Measurements from ENCODE around the gene NFKBIA. TPM values are rescaled to one million over a fixed set of nuclear protein-coding genes. Genes with fewer than 3 reads are reported as not detected.
"Not testable (repeated sequence)": the region's sequence is repeated elsewhere in the genome, so short reads cannot be mapped to it uniquely, and the experiment has no call there.

Gene NFKBIA
- polyA plus RNA-seq, 4 donors = 49.1 to 128 (median 65.2) TPM

DNA sequence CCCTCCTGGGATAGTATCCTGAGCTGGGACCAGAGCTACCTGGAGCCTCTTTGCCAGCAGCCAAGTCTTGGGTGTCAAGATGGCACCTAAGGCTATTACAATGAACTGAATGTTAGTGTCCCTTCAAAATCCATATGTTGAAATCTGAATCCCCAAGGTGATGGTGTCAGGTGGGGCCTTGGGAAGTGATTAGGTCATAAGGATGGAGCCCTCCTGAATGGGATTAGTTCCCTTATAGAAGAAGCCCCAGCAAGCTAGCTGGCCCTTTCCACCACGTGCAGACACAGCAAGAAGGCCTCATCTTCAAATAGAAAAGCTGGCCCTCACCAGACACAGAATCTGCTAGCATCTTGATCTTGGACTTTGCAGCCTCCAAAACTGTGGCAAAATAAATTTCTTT, 12.4 kb downstream of the NFKBIA start:
- DNase-seq (ENCODE audit: low read depth in 4 of 4, low spot score in 3 of 4) = no peak

DNA sequence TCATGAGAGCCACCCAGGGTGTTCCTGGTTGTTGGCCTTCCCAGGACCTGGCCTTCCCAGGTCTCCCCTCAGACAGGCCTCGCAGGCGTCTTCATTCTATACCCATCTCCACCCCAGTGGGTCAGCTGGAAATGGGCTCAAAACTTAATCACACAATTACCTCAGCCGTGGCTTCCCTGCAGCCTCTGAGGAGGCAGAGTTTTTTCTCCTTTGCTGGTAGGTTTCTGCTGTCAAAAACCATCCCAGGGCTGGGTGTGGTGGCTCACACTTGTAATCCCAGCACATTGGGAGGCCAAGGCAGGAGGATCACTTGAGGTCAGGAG, 13.2 kb downstream of the NFKBIA start:
- DNase-seq (ENCODE audit: low read depth in 4 of 4, low spot score in 3 of 4) = no peak

DNA sequence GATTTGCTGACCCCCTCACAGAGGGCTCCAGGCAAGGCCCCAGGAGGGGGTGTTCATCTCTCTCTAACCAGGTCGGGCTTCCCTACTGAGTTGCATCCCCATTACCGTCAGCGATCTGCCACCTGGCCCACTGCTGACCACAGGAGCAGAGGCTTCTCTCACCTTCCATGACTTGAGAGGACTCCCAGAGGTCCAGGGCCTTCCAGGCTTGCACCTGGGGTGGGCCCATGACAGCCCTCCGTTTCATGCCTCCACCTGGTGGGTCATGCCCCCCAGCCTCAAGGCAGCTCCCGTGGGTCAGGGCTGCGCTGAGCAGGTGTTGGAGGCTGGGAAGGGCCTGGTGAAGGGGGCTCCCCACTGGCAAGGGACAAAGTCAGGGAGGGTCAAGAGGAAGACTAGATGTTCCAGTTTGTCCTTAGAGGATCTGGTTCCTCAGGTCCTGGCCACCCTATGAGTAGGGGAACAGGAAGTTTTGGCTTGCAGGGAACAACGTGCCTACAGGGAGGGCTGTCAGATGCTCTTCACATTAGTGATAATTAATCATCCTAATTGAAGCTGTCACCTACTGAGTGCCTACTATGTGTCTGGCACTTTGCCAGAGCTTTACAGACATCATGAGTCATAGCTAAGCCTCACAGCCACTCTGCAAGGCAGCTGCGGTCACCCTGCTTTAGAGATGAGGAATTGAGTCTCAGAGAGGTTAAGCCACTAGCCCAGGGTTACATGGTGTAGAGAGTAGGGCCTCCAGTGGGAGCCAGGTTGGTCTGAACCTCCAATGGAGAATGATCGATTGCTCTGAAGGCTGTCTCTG, 13.8 kb downstream of the NFKBIA start:
- DNase-seq (ENCODE audit: low read depth in 4 of 4, low spot score in 3 of 4) = no peak

DNA sequence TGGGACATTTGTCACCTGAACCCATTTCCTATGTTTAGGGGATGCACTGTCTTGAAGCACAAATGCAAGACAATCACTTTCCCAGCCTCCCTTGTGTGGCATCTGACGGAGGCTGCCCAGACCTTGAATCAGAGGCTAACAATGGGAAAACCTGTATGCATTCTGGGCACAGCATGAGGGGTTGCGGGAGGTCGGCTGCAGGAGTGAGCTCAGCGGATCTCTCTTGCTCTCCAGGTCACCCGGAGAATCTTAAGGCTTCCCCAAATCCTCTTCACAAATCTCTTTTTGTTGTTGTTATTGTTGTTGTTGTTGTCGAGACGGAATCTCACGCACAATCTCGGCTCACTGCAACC, 15.3 kb downstream of the NFKBIA start:
- DNase-seq (ENCODE audit: low read depth in 4 of 4, low spot score in 3 of 4) = no peak

DNA sequence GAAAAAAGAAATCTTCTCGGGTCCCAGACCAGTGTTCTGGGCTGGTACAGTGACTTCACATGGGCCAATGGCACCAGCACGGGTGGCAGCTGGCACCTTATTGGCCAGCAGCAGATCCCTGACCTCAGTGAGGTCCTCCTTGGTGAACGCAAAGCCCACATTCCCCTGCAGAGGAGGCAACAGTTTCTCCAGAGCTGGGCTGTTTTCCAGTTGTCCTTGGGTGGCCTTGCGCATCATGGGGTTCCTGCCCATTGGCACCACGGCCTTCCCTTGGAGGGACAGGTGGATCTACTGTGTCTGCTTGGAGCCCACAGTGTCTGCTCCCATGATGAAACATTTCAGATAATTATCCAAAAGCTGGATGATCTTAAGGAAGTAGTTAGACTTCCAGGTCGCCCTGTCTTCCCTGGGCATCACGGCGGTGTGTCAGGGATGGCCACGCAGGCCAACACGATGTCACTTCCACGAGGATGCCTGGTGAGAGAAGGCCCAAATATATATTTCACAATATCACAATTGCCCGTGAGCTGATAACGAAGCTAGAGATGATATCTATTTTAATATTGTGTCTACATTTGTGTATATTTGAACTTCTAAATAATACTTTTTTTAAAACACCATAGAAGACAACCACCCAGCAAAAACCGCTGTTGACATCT, 15.8 kb downstream of the NFKBIA start:
- DNase-seq (ENCODE audit: low read depth in 4 of 4, low spot score in 3 of 4) = no peak

DNA sequence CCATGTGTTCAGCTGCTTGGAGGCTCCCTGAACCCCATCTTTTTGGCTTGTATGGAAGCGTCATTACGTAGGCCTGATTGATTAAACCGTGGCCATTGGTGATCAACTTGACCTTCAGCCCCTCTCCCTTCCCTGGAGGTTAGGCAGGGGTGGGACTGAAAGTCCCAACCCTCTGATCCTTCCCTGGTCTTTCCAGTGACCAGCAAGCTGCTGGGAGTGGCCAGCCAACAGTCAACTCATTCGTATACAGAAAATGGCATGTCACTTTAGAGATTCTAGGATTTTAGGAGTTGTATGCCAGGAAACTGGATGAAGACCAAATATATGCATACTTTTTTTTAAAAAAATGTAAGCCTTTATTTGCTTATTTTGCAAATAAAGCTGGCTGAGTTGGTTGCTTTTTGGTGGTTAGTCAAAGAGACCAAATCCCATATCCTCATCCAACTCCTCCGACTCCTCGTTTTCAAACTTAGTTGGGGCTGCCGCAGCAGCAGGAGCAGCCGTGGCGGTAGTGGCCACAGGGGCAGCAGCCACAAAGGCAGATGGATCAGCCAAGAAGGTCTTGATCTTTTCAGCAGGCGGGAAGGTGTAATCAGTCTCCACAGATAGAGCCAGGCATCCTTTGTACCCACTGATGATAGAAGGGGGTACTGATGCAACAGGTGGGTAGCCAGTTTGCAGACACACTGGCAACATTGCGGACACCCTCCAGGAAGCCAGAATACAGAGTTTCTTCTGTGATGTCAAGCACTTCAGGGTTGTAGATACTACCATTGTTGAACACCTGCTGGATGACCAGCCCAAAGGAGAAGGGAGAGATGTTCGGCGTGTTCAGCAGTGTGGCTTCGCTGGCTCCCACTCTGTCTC, 16.6 kb downstream of the NFKBIA start:
- no peak for DNase-seq (ENCODE audit: low read depth in 4 of 4, low spot score in 3 of 4)

DNA sequence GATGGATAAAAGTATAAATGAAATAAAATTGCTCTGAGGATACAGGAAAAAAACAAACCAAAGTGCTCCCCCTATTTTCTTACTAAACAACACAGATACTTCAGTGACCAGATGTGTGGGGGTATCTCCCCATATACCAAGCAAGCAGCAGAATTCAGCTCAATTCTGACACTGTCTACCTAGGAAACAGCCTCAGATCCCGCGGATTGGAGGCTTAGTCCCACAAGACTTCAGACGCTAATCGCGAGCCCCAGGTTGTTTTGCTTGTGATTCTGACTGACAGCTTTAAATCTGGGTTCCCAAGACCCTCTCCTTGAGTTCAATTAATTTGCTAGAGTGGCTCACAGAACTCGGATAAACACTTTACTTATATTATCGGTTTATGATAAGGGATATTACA, 17.3 kb downstream of the NFKBIA start:
- no peak for DNase-seq (ENCODE audit: low read depth in 4 of 4, low spot score in 3 of 4)

DNA sequence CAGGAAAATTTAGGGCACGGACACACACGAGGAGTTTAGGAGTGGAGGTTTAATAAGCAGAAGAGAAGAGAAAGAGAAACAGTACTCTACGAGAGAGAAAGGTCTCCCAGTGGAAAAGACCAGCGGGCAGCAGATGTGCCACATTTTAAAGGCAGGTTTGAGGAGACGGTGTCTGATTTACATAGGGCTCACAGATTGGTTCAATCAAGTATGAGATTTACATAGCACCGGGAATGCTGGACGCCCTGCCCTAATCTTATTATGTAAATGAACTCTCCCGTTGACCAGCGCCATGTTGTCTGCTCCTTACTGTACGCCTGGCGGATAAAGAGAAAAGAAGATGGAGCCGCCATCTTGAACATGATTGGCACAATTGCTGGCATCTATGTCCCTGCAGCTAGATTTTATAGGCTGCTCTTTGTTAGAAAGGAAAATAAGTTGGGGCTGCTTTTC, 17.9 kb downstream of the NFKBIA start:
- no peak for DNase-seq (ENCODE audit: low read depth in 4 of 4, low spot score in 3 of 4)

DNA sequence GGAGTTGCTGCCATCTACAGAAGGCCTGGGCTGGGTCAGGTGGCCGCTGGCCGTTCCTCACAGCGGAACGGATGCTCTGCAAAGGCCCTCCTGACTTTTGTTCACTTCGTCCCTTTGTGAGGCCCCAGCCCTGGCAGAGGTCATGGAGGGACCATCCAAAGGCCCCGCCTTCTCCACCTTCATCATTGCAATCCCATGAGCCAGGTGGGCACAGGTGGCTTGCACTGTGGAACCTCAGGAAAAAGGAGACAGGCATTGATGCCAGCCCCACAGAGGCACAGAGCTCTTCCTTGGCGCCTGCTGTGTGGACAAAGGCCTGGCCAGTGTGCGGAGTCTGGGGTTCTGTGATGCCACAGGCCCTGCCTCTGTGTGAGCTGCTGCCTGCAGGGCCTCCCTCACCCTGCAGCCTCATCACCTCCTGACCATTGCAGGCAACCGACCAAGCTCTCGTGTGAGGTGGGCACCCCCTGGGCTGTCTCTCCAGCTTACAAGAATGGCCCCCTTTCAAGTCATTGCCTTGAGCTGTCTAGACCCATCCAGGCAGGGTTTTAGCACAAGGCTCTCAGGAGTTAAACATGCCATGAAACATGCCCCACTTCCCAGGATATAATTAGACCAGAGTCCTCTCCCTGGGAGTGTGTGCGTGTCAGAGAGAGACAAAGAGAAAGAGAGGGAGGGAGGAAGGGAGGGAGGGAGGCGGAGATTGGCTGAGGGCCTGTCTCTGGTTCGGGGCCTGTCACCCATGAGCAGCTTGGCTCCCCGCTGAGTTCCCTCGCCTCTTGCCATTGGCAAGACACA, 19.3 kb downstream of the NFKBIA start:
- peak in 2 of 4 donors; percentile 61 to 71 for DNase-seq (ENCODE audit: low read depth in 4 of 4, low spot score in 3 of 4)

DNA sequence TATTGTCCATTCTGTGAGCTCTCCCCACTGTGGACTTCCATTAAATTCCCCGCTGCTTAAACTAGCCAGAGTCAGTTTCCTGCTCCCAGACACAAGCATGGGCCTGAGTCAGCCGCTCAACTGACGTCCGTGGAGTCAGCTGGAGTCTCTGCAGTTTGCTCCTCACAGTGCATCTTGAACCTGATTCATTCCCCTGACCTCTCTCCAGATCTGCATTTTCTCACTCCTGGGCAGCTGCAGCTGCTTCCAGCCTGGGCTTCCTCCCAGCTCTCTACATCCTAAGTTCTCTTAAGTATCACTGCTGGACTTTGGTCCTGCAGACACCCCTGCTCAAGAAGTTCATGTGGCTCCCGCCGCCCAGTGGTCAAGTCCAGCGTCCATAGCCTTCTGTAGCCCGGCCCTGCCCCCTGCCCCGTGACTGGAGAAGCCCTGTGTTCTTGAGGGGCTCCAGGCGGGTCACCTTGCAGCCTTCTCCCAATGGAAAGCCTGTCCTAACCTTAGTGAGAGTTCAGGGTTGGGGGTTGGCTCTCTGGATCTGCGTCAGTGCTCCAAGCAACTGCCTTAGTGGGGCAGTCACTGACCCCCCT, 20.0 kb downstream of the NFKBIA start:
- DNase-seq (ENCODE audit: low read depth in 4 of 4, low spot score in 3 of 4) = no peak

DNA sequence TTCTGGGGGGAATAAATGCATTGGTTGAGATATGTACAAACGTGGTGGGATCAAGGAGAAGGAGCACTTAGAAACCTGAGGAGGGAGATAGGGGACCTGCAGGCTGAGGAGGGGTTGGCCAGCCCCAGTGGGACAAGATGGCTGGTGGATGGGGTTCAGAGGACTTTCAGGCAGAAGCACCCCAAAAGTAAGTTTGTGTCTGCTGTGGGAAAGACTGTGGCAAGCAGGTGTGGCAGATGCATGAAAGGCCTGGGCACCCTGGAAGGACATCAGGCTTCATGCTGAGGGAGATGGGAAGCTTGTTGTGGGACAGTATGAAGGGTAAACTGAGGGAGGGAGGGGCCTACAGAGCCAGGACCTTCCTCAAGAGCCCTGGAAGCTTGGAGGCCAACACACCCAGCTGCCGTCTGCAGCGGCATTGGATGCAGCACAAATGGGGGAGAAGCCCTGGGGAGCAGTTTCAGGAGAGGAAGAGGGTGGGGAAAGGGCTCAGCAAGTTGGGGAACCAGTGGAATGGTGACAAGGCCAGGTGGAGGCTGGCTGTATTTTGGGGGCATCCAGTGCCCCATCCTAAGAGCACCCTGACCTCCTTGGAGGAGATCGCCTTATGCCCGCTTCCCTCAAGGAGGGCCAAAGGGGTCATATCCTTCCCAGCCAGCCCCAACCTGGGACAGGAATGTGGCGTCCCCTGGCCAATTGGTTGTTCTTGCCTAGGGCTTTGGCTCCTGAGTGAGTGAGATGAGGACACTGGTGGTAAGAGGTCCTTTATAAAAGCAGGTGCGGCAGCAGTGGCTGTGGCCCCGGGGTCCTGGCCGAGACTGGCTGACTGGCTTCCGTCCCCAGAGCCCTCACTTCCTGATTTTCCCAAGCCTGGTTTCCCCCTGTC, 20.7 kb downstream of the NFKBIA start:
- DNase-seq (ENCODE audit: low read depth in 4 of 4, low spot score in 3 of 4) = no peak

DNA sequence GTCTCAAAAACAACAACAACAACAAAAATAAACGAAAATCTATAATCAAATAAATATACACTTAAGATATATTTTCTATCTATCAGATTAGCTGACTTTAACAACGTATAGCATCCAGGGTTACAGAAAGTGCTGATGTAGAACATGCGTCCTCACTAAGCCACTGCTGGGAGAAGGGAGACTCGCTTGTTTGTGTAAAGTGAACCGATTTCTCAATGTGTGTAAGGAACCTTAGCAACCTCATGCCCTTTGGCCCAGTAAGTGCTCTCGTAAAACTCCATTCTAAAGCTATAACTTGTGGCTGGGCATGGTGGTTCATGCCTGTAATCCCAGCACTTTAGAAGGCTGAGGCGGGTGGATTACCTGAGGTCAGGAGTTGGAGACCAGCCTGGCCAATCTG, 23.8 kb downstream of the NFKBIA start:
- DNase-seq (ENCODE audit: low read depth in 4 of 4, low spot score in 3 of 4) = no peak

DNA sequence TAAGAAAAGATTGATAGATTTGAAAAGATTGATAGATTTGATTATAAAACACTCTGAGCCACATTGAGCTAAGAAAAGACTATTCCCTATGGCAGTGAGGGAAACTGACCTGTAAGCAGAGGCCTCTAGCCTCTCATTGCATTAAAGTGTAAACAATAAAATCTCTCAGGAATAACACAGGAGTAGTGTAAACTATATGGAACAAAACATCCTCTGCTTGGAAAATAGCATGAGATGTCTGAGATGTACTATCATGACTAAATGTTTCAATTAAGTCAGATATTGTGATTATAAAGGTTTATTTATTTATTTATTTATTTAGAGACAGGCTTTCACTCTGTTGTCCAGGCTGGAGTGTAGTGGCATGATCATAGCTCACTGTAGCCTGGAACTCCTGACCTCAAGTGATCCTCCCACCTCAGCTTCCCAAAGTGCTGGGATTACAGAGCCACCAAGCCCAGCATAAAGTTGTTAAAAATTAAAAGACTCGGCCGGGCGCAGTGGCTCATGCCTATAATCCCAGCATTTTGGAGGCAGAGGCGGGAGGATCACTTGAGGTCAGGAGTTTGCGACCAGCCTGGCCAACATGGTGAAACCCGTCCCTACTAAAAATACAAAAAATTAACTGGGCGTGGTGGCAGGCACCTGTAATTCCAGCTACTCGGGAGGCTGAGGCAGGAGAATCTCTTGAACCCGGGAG, 25.2 kb downstream of the NFKBIA start:
- not testable (repeated sequence) for DNase-seq (ENCODE audit: low read depth in 4 of 4, low spot score in 3 of 4)

DNA sequence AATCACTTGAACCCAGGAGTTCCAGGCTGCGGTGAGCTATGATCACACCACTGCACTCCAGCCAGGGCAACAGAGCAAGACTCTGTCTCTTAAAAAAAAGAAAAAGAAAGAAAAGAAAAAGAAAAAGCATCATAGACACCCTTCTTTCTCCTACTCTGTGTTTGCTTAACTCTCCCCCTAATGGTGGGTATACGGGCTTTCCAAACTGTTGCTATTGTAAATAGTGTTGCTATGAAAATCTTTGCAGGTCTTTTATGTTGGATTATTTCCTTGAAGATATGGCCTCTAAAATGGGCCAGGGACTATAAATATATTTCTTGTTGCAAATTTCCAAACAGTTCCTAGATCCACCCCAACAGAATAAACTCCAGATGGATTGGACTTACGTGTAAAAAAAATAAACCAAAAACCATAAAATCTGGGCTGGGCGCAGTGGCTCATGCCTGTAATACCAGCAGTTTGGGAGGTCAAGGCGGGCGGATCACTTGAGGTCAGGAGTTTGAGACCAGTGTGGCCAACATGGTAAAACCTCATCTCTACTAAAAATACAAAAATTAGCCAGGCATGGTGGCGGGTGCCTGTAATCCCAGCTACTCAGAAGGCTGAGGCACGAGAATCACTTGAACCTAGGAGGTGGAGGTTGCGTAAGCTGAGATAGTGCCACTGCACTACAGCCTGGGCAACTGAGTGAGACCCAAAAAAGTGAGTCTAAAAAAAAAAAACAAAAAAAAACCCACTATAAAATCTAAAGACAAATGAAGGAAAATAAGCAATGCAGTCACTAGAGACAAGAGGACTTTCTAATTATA, 25.9 kb downstream of the NFKBIA start:
- DNase-seq (ENCODE audit: low read depth in 4 of 4, low spot score in 3 of 4) = no peak

DNA sequence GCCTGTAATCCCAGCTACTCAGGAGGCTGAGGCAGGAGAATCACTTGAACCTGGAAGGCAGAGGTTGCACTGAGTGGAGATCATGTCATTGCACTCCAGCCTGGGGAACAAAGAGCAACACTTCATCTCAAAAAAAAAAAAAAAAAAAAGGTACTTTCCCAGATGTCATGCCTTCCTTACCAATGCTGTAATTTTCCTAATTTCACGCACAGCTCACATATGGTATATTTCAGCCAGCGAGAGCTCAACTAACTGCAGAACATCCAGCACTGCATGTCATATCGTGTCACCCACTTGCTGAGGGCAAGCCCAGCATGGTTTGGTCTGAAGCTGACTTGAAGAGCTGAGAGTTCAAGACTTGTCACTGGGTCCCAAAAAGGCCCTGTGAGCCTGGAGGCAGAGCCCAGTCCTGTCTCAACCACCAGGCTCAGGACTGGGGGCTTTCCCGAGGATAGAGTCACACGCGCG, 29.0 kb downstream of the NFKBIA start:
- no peak for DNase-seq (ENCODE audit: low read depth in 4 of 4, low spot score in 3 of 4)

DNA sequence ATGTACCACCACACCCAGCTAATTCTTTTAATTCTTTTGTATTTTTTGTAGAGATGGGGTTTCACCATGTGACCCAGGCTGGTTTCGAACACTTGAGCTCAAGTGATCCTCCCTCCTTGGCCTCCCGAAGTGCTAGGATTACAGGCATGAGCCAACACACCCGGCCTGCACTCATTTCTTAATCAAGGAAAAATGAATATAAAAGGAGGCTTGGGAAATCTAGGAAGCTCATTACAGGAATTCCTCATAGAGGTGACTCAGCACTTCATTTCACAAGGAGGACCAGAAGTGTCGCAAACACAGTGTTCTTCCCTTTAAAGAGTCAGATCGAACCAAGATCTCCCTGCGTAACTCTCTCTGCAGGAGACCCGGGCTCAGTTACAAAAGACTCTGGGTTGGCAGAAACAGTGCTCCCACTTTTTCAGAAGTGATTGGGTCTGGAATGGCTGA, 30.3 kb downstream of the NFKBIA start:
- DNase-seq (ENCODE audit: low read depth in 4 of 4, low spot score in 3 of 4) = no peak

DNA sequence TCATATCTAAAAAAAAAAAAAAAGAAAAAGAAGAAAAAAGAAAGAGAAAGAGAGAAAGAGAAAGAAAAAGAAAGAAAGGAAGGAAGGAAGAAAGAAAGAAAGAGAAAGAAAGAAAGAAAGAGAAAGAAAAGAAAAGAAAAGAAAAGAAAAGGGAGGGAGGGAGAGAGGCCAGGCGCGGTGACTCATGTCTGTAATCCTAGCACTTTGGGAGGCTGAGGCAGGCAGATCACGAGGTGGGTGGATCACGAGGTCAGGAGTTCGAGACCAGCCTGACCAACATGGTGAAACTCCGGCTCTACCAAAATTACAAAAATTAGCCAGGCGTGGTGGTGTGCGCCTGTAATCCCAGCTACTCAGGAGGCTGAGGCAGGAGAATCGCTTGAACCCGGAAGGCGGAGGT, 31.3 kb downstream of the NFKBIA start:
- not testable (repeated sequence) for DNase-seq (ENCODE audit: low read depth in 4 of 4, low spot score in 3 of 4)

DNA sequence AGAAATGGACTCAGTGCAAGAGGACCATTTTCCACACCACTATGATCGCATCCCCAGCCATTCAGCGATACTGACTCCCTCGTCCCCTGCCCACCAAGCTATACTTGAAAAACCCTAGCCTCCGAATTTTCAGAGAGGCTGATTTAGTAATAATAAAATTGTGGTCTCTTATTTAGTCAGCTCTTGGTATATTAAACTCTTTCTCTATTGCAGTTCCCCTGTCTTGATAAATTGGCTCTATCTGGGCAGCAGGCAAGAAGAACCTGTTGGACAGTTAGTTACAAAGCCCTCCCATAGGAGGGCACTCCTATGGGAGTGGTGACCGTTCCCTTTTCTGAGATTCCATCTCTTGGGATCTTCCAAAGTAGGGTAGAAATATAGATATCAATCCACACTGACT, 33.6 kb downstream of the NFKBIA start:
- no peak for DNase-seq (ENCODE audit: low read depth in 4 of 4, low spot score in 3 of 4)
